NCI-H2196 treated with DMSO at 0.1 percent for 48 hours (cell line): ENCODE results near the gene C1QTNF9.
"Not testable (repeated sequence)": the region's sequence is repeated elsewhere in the genome, so short reads cannot be mapped to it uniquely, and the experiment has no call there.

Experiments used
- DNase-seq: peaks from one replicate; lab custom pipeline; 2025; ENCODE audit not compliant: unreplicated experiment; lab: John Stamatoyannopoulos, UW

The C1QTNF9 gene

GRCh38 chr13:24359252-24359651, 49.9 kb downstream of the C1QTNF9 start:
- DNase-seq, result not testable (repeated sequence)

- no peak for DNase-seq
Measured at GRCh38 chr13:24360106-24360505, 50.7 kb downstream of the C1QTNF9 start.

DNA sequence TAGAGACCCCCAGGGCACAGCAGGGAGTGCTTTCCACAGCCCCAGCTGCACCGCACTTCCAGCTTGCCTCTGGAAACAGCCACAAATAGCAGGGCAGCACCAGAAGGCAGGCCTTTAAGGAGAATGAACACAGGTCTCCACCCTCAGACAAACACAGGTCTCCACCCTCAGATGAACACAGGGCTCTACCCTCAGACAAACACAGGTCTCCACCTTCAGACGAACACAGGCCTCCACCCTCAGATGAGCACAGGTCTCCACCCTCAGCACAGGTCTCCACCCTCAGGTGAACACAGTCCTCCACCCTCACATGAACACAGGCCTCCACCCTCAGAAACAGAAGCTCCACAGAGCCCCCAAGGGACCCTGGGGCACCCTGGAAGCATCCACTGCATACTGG, 51.7 kb downstream of the C1QTNF9 start:
- no peak for DNase-seq

DNA sequence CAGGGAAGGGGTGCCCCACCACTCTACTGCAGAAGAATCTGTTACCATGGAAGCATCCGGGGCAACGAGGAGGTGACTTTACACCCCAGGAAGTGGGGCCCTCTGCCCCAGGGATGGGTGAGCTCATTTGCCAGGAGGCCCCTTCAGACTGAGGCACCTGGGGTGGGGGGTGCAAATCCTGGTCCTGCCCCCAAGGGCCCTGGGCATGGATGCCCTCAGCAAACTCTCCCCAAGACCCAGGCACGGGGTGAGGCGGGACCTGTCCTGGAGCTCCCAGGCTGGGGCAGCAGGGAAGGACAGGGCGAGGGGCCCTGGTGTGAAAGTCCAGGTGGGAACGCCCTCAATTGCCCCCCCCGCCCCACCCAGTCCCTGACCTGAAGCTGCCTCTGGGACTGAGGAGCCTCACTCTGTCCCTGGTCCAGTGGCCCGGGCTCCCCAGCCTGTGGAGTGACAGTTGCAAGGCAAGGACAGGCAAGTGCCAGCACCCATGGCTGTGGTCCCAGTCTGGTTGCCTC, 52.5 kb downstream of the C1QTNF9 start:
- DNase-seq, result no peak

- no peak for DNase-seq
Measured at GRCh38 chr13:24362435-24362952, 53.1 kb downstream of the C1QTNF9 start.

GRCh38 chr13:24365191-24365590, 55.8 kb downstream of the C1QTNF9 start:
- DNase-seq, result no peak

DNA sequence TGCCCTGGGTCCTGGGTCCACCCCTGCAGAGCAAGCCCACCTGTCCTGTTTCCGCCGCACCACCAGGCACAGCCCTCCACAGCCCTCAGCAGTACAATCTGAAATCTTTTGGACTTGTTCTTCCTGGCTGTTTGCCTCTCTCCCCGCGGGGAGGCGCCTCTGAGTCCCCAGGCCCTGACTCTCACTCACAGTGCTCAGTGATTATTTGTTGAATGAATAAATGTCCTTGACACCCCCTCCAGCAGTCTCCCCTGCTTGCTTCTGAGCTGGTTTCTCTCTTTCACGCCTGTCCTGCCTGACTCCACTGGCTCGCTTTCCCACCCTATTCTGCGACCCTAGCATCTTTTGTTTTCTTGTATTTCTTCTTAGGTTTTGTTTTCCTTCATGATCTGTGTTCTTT, 56.9 kb downstream of the C1QTNF9 start:
- not testable (repeated sequence) for DNase-seq

- DNase-seq, result not testable (repeated sequence)
Measured at GRCh38 chr13:24371273-24371672, 61.9 kb downstream of the C1QTNF9 start.
